ENCODE results near the gene COPZ1. TPM values are rescaled to one million over a fixed set of nuclear protein-coding genes. Genes with fewer than 3 reads are reported as not detected.

COPZ1 gene
- polyA plus RNA-seq, 4 donors: 164 to 236 (median 215) TPM

DNA sequence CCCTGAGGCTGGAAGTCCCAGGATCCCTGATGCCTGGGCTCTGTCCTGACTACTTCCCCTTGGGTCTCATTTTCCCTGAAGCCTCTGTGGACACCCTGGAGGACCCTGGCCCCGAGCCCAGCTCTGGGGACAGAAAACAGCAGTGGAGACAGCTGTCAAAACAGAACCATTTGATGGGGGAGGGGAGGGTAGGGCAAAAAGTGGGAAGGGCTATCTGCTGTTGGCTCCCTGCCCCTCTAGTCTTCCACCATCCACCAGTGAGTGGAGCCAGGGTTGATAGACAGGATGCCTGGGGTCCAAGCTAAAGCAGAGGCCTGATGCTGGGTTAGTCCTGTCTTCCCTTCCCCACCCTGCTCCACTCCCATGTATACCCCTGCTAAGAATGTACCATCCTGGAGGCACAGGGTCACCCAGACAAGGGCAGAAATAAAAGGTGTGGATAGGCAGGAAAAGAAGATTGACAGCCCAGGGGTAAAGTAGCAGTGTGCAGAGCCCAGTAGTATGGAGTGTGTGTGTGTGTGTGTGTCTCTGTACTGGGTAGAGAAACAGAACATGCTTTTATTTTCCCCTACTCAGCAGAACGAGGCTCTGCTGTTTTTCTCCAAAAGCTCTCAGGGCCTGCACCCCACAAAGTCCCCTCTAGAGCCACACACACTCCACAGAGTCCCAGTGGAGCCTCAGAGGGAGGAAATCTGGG is 49.8 kb downstream of the COPZ1 start:
- DNase-seq (ENCODE audit: low read depth in 4 of 4, low spot score in 3 of 4): no peak

- no peak for DNase-seq (ENCODE audit: low read depth in 4 of 4, low spot score in 3 of 4)
Measured at GRCh38 chr12:54375259-54375579, 50.3 kb downstream of the COPZ1 start.

DNA sequence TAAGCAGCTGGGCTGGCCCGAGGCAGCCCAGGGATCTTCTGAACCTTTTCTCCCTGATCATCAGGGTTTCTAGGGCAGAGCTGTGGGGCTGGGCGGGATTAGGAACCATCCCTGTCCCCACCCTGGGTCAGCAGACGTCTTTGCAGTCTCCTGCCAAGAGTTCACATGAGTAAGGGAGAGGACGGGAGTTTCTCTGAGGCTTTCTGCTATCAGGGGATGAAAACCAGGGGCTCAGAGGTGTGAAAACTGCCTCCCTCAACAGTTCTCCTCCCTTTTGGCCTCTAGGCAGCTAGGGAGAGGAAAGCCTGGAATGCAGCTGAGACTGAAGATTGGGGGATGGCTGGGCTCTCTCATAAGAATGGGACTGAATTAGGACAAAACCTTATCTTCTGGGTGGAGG is 51.7 kb downstream of the COPZ1 start:
- no peak for DNase-seq (ENCODE audit: low read depth in 4 of 4, low spot score in 3 of 4)

GRCh38 chr12:54377007-54377406 is 52.1 kb downstream of the COPZ1 start:
- DNase-seq (ENCODE audit: low read depth in 4 of 4, low spot score in 3 of 4): no peak

GRCh38 chr12:54377797-54378515 is 53.0 kb downstream of the COPZ1 start:
- no peak for DNase-seq (ENCODE audit: low read depth in 4 of 4, low spot score in 3 of 4)

GRCh38 chr12:54378796-54379397 is 54.0 kb downstream of the COPZ1 start:
- DNase-seq (ENCODE audit: low read depth in 4 of 4, low spot score in 3 of 4): no peak

GRCh38 chr12:54379398-54380201 is 54.7 kb downstream of the COPZ1 start:
- DNase-seq (ENCODE audit: low read depth in 4 of 4, low spot score in 3 of 4): peak in 1 of 4 donors; percentile 77

DNA sequence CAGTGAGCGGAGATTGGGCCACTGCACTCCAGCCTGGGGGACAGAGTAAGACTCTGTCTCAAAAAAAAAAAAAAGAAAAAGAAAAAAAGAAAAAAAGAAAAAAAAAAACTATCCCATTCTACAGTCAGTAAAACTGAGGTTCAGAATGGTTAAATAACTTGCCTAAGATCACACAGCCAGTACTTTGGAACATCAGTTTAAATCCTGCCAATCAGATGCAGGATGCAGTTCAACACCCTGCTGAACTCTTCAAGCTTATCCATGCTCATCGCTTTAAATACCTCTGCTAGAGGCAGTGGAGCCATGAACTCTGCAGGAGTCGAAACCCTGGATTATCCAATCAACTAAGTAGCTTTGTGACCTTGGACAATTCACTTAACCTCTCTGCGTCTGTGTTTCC is 56.2 kb downstream of the COPZ1 start:
- no peak for DNase-seq (ENCODE audit: low read depth in 4 of 4, low spot score in 3 of 4)

- no peak for DNase-seq (ENCODE audit: low read depth in 4 of 4, low spot score in 3 of 4)
Measured at GRCh38 chr12:54383041-54383609, 58.2 kb downstream of the COPZ1 start.

GRCh38 chr12:54384591-54385041 is 59.7 kb downstream of the COPZ1 start, which contains the start of gene ZNF385A:
ZNF385A (minus strand) TSS chr12:54384733; CDS start chr12:54384514, 219 bp downstream.
- DNase-seq (ENCODE audit: low read depth in 4 of 4, low spot score in 3 of 4): no peak

DNA sequence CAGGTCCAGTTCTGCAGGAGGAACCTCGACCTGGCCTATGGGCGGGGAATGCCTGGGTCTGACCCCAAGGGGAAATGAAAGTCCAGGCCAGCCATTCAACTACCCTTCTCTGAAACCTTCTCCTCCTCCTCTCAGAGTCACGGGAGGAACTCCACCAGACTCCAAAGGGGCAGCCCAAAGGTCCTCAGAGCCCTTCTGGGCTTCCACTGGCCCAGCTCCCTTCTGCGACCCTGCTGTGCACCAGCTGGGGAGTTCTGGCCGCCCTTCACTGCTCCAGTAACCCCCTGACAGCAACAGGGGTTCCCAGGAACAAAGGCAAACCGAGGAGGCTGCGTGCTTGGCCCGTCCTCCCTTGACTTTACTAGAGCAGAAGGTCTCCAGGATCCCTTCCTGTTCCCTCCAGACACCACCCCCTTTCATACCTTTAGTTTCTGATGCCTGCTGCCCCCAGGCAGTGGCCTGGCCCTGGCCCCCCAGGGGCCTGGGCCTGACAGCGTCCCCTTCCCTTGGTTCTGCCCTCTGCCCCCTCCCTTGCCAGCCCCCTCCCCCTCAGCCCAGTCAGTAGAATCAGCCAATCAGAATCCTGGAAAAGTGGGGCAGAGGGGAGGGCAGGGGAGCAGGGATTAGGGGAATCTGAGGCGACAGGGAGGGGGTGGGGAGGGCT is 60.5 kb downstream of the COPZ1 start:
- DNase-seq (ENCODE audit: low read depth in 4 of 4, low spot score in 3 of 4): no peak

DNA sequence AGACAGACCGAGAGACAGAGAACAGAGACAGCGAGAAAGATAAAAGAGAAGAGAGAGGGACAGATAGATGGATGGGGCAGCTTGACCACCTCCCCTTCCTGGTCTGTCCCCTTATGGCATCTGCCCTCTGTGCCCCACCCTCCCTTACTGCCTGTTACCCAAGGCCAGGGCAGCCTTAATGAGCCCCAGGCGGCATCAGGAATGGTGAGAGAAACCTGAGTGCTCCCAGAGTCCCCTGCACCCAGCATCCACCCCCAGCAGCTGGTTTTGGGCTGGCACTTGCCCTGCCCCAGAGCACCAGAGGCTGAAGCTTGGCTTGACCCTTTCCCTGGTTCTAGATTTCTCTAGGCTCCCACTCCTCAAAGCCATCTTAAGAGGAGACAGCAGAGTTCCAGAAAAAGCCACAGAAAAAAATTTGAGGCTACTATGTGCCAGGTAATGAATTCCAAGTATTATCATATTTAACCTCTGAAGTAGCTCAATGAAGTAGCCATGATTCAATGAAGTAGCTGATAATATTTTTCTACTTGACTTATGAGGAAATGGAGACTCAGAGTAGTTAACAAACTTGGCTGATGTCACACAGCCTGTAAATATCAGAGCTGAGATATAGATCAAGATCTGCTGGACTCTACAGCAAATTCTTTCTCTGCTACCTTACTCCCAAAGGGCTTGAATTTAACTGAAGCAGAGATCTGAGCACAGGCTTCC is 61.6 kb downstream of the COPZ1 start:
- DNase-seq (ENCODE audit: low read depth in 4 of 4, low spot score in 3 of 4): no peak

- no peak for DNase-seq (ENCODE audit: low read depth in 4 of 4, low spot score in 3 of 4)
Measured at GRCh38 chr12:54387114-54387467, 62.2 kb downstream of the COPZ1 start.

GRCh38 chr12:54388237-54389133 is 63.6 kb downstream of the COPZ1 start:
- DNase-seq (ENCODE audit: low read depth in 4 of 4, low spot score in 3 of 4): no peak

- DNase-seq (ENCODE audit: low read depth in 4 of 4, low spot score in 3 of 4): no peak
Measured at GRCh38 chr12:54389134-54389508, 64.2 kb downstream of the COPZ1 start.

DNA sequence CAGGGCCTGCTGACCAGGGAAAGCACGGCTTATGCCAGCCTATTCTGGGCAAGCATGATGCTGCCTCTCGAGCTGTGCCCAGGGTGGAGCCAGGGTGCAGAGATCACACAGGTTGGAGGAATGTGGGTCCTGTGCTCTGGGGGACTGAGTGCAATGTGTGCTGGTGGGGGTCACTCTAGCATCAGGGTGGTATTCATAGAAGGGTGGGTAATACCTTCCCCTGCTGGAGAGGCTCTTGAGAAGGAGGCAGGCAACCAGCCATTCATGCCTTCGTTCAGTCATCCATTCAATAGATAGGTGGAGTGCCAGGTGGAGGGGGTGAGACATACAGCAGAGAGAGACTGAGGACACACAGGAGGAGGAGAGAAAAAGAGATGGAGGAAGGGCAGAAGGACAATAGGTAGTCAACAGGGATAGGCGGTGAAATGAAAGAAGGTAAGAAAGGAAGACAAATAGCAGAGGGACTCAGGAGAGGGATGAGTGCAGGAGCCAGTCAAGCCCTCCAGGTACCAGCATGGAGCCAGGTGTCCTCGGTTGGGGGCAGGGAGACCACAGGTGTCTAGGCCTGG is 64.8 kb downstream of the COPZ1 start:
- DNase-seq (ENCODE audit: low read depth in 4 of 4, low spot score in 3 of 4): no peak

GRCh38 chr12:54390176-54390667 is 65.3 kb downstream of the COPZ1 start:
- no peak for DNase-seq (ENCODE audit: low read depth in 4 of 4, low spot score in 3 of 4)

Data from left renal pelvis (tissue), 4 donors.